HG03196 (cell line): ENCODE results near the gene MGP.

Source experiments
- ATAC-seq: cut with Tn5 transposase; IDR thresholded peaks from one replicate; pipeline ENCODE4 v1.9.1; 2021; ENCODE audit not compliant: unreplicated experiment

Gene MGP

DNA sequence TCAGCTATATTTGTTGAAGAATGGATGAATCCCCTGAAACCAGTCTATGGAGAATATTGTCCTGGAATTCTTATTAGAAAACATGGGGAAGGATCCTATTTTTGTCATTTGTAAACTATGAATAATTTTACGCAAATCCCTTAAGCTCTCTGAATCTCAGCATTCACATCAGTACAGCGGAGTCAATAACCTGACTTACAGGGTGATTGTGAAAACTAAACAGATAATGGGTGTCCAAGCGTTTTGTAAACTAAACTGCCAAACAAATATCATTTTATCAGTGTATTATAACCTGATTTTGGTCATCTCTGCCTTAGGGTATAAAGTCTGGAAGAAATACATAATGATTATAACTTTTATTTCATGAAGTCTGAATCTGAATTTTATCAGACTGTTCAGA, 52.3 kb downstream of the MGP start:
- no peak for ATAC-seq
